Dermis microvascular lymphatic vessel endothelial cell (primary cell): Measurements from ENCODE around the gene EYS. TPM values are rescaled to one million over a fixed set of nuclear protein-coding genes. Genes with fewer than 3 reads are reported as not detected.
"Not testable (repeated sequence)": the region's sequence is repeated elsewhere in the genome, so short reads cannot be mapped to it uniquely, and the experiment has no call there.

Source experiments
- DNase-seq, 2 donors: peaks; one replicate each; pipeline versions ENCODE4 v3.0.0 to v3.0.0-alpha.2; 2010; ENCODE audit warnings: low read depth in 2 of 2
- total RNA-seq: library from RNA; depleted of rRNA; stranded (reverse); fragments of >200 nt; gene quantifications from 2 replicates; pipeline ENCODE4 v1.2.1, GENCODE V29; 2014

Gene EYS
- total RNA-seq, 1 donor from 2014 or later, result 0.13 TPM

DNA sequence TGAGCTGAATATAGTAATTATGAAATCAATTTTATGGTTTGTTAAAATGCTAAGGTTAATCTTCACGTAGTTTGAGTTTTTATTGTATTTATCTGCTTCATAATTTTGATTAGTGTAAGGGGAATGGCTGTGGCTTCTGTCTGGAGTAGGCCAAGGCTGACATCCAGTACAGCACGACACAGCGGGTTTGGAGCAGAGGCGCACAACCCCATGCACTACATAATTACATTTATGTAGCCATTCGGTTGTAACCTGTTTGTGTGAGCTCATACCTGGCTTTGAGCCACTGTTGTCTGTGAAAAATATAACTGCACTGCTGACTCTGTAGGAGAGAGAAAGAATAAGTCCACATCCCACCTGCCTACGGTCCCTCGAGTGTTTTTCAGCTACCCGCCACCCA is 615.5 kb downstream of the EYS start:
- DNase-seq, result no peak

DNA sequence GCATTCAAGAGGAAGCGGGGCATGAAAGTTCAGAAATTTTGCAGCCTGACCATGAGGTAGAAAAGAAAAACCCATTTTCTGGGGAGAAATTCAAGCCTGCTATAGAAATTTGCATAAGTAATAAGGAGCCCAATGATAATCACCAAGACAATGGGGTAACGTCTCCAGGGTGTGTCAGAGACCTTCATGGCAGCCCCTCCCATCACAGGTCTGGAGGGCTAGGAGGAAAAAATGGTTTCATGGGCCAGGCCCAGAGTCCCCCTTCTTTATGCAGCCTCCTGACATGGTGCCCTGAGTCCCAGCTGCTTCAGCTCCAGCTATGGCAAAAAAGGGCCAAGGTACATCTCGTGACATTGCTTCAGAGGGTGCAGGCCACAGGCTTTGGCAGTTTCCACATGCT is 618.5 kb downstream of the EYS start:
- DNase-seq, result no peak

DNA sequence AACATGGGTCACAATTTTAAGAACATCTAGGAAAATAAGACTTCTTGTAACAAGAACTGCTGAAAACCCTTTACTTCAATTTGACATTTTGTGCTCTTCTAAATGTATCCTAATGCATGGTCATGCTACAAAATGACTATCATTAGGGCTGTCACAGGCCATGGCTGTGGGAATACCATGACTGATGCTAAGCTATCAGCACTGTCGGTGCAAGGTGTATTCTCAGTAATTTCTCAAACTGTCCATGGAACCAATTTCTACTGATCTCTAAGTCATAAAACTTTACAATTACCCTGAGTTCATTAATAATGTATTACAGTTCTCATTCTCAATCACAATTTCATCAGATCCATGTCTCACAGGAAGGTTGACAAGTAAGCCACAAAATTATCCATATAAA is 625.3 kb downstream of the EYS start:
- DNase-seq, result no peak

DNA sequence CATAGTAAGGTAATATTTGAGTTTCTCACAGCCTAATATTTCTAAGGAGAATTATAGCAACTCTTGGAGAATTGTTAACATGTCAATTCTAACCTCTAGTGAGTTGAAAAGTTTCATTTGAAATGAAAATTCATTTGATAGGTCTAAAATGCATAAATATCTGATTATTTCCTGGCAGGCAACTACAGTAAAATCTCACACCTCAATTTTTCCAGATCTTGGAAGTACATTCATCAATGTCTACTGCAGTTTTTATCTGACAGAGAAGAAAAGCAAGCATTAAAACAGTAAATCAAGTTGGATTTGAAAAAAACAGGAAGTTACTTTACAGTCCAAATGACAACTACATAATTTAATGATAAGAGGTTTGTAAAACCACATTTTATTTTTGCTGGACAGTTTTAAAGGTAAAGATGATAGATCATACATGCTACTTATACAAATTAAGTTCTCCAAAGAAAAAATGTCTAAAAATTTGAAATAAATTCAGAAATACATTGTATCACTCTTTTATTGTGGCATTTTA is 631.3 kb downstream of the EYS start:
- DNase-seq, result peak in 1 of 2 donors; percentile 0

DNA sequence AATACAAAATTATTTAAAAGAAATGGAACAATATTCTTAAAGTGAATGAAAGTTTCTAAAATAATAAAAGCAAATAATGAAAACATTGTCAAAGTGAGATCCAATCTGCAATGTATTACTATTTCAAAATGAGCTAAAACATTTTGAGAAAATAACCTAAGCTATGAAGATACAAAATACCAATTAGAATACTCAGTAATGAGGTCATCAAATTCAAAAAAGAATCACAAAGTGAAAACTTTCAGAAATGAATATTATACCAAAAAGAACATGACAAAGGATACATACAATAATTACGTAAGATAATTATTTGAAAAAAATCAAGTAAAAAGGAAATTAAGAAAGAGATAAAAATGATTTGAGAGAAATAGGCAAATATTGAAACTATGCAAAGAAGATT is 634.5 kb downstream of the EYS start:
- DNase-seq, result no peak

DNA sequence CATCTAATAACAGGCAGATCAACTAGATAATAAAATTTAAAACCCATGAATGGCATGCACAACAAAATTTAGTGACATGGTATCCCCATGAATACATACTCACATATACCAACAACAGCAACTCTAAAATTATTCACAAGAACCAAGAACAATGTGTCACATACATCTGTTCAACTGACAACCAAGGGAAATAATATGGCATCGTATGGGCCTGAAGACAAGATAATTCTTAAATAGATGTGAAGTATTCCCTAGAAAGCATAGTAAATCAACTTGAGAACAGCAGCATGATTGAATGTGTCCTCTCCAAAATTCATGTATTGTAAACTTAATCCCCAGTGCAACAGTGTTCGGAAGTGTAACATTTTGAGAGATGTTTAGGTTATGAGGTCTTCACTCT is 635.5 kb downstream of the EYS start:
- DNase-seq, result no peak

DNA sequence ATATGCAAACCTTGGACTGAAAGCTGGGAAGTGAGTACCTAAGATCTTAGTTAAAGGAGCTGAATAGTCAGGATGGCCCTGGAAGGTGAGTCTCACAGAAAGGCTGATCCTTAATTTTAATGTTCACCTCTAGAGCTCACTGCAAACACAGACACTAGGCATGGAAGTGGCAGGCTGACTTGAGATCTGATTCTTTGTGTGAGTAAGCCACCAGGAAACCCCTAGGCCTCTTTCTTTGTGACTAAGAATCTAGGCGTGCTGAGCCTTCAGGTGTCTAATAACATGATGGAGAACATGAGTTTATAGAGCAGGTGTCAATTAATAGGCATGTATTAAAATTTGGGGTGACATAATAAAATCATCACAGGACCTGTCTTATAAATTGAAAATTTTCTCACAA is 642.2 kb downstream of the EYS start:
- DNase-seq, result no peak

DNA sequence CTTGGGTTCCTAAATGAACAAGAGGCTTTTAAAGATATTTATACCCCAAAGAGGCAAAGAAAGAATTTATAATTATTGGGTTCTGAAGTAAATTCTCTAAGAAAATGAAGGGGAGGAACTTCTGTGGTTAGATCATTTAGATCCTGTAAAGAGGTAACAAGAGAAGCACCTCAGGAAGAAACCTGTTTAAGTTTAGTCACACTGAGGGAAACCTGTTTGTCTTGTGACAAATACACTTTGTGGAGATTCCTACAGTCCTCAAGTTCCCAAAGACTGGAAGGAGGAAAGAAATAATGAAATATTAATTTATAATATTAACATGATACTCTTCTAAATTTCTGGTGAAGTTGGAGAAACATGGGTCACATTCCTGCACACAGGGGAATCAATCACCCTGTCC is 647.5 kb downstream of the EYS start:
- DNase-seq, result no peak

DNA sequence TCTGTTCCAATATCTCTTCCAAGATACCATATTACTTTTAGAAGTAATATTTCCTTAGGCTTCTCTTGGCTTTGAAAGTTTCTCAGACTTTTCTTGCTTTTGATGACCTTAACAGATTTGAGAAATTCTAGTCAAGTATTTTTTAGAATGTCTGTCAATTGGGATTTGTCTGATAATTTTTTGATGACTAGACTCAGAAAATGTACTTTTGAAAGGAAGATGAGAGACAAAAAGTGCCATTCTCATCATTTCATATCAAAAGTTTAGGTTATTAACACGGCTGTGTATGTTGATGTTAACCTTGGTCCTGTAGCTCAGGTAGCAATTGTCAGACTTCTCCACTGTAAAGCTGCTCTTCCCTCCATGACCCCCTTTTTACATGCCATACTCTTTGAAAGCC is 651.5 kb downstream of the EYS start:
- no peak for DNase-seq

DNA sequence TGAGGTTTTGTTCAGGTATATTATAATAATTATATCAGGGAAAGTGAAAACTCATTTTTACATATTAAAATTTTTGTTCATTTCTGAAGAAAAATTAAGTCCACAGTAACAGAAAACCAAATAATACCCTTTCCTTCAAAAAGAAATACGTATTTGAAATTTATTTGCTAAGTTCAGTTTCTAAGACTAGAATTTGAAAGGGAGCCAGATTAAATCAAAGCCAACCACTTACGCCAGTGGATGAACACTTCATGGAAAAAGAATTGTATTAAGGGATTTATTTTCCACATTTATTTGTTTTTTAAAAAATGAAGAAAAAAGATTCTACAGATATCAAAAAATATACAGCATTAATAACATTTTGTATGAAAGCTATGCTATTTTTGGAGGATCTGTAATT is 654.4 kb downstream of the EYS start:
- DNase-seq, result no peak

DNA sequence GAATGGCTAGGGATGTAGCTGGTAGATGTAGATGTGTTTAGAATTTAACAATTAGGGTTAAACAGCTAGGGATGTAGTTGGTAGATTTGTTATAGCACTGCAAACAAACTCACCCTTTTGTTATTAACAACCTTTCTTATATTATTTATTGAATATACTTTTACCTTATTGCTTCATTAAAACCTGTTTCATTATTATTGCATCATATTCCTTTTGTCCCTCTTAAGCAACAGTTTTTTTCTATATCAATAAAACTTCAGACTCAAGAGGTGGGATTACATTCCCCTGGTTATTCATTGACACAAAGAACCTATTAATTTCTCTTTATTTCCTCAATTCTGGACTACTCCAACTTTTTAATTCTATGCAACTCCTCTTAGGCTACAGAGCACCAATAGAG is 661.2 kb downstream of the EYS start:
- no peak for DNase-seq

DNA sequence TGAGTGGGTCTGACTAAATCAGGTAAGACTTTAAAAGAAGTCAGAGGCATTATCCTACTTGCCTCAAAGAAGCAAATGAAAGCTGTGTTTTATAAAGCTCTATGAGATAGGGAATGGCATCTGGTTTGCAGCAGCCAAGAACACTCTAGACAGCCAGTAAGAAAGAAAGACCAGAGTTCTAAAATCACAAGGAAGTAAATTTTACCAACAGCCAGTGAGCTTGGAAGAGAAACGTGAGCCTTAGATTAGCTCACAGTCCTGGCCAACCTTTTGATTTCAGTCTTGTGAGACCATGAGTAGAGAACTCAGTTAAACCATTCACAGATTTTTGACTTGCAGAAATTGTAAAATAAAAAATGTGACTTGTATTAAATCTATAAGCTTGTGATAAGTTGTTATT is 693.0 kb downstream of the EYS start:
- no peak for DNase-seq

DNA sequence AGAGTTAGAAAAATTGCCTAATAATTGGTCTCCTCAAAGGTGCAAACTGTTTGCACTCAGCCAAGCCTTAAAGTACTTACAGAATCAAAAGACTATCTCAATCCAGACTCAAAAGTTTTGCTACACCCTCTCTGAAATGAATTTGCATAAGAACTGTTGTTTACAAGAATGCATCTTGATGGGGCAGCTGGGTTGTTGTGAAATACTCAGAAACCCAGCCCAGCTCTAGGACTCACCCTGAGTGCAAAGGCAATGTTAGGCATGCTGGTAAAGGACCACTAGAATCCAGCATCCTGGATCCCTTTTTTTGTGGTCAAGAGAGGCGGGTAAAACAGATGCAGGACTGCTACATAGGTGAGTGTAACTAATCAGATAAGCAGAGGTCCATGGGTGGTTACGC is 700.2 kb downstream of the EYS start:
- DNase-seq, result no peak

DNA sequence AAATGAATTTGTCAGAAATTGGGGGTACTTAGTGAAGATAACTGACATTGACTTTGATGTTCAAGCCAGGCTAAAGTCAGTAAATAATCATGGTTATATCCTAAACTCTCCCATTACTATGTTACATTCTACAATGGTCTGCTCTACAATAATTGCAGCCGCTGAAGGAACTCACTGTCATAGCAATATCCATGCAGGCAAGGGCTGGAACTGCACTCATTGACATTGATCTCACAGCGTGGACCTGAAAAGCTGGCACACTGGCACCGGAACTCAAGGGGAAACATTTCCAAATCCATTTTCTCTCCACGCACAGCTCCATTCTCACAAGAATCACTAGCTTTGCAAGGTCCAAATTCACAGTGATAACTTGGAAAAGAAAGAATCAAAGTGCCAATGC is 702.7 kb downstream of the EYS start:
- no peak for DNase-seq

DNA sequence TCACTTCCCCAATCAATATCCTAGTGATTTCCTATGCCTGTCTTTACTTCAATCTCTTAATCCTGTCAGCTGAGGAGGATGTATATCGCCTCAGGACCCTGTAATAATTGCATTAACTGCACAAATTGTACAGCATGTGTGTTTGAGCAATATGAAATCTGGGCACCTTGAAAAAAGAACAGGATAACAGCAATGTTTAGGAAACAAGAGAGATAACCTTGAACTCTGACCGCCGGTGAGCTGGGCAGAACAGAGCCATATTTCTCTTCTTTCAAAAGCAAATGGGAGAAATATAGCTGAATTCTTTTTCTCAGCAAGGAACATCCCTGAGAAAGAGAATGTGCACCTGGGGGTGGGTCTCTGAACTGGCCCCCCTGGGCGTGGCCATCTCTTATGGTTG is 704.1 kb downstream of the EYS start:
- not testable (repeated sequence) for DNase-seq

DNA sequence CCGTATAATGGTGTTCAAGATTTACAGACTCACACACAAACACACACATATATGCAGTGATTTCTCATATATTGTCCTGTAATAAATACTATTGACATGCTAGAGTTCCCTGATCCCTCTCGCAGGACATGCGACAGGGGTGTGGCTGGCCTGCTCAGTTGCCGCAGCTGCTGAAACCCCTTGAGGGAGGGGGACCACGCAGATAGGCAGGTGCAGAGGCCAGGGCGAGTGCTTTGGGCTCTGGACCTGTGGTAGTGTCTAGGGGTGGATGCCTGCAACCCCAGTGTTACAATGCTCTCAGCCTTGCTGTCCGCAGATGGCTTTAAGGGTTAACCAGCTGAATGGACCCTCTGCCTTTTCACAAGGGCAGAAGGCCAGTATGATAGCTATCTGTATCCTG is 706.2 kb downstream of the EYS start:
- DNase-seq, result no peak

DNA sequence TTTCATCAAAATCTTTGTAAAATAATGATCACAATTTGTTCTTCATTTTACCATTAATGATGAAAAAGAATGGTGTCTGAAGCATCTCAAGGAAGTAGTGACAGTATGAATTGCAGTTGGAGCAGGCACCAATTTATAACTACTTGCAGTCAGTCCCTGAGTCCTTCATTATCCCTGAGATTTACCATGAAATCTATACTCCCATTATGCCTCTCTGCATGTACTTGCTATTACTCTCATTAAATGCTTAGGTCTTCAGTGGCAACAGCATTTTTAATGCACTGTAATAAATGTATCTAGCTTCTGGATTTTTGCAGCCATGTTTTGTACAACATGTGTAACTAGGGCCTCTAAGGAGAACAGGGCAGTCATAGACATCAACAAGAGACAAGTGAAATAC is 708.8 kb downstream of the EYS start:
- no peak for DNase-seq

DNA sequence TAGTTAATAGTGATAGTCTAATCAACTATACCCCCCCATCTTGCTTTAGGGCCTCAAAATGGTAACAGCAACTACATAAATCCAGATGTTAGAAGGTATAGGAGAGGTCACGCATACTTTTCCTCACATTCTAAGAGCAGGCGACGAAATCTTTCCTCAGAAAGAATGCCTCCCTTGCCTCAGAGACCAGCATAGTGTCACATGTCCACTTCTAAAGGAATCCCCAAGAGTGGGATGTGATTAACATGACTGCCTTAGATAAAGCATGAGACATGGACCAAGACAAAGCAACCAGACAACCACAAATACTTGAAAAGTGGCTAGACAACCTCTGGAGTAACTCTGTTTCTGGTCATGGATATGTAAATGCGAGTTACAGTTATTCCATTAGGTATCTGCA is 710.7 kb downstream of the EYS start:
- DNase-seq, result no peak

DNA sequence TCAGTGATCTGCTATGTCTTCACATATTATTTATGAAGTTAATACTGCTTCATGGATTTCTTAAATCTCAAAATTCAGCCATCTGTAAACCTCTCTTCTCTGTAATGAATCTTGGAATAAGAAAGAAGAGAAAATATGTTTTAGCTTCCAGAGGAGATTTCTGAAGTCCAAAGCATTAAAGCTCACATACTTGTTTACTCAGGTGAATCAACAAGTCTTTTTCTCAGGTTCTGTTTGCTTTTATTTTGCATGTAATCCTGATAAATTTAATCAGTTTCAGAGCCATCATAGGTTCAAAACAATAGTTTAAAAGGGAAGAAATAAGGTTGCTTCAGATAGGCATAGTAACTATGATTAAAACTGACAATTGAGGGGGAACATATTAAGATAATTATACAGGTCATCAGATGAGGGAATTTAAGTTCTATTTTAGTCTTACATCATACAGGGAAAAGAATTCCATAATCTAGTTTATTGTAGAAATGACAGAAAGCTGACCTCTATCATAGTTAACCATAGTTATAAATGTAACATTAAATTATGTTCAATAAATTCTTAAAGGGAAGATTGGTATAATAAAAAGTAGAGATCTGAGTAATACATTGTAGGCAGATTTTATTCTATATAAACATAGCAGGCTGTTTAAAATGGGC is 716.2 kb downstream of the EYS start:
- DNase-seq, result no peak

DNA sequence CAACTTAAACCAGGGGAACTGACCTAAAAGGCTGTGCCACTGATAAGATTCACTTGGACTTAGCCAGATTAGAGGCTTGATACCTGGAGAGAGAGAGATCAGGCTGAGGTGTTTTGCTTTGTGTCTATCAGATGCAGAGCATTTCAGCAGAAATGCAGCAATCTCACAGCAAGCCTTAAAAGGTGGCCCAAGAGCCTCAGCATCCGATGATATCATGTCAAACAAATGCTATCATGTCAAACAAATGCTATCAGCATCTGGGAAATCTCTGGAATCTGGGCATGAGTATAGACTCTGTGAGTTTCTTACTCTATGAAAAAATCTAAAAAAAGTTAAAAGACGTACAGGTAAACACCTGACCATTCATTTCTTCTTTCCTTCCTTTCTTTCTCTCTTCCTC is 718.9 kb downstream of the EYS start:
- no peak for DNase-seq

DNA sequence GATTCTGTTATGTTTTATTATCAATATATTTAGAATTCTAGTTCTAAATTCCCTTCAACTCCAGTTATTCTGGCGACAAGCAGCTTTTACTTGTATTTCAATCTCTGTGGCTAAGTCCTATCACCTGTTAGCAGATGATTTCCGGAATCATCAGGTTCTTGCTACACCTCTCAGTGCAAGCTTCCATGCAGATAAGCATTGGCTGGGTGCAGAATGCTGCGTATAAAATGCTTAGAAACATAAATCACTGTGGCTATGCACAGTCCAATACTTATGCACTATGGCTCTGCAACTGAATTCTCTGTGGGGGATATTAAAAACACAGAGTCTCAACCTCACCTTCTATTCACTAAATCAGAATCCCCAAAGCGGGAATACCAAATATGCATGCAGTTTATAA is 720.0 kb downstream of the EYS start:
- DNase-seq, result no peak

DNA sequence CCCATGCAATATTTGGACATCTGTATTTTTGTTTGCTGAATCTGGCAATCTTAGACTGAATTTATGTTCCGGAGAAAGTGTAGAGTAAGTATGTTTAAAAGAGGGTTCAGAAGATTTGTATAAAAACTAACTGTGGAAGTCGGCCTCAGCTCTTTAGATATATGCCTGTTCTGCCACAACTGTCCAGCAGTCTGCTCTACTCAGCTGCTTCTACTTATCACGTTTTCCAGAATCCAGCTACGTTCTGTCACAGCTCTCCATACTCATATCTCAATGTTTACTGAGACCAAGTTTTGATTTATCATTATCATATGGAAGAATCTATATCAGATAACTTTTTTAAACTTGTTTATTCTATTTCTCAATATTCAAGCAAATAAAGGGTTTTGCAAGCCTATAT is 721.3 kb downstream of the EYS start:
- no peak for DNase-seq

DNA sequence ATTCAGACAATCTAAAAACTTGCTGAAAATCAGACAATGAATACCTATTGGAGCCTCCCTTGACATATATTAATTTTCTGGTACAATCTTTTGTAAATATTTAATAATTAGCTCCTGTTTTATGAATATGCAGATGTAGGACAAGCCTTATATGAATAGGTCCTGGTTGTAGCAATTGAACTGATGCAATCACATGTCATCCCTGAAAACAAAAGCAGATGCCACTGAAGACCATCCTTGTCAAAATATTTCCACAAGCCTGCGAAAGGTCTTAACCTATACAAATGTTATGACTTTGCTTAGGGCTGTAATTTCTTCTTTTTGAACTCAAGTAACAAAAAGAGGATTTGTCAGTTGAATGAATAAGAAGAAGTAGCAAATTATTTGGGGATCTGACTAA is 722.1 kb downstream of the EYS start:
- no peak for DNase-seq

DNA sequence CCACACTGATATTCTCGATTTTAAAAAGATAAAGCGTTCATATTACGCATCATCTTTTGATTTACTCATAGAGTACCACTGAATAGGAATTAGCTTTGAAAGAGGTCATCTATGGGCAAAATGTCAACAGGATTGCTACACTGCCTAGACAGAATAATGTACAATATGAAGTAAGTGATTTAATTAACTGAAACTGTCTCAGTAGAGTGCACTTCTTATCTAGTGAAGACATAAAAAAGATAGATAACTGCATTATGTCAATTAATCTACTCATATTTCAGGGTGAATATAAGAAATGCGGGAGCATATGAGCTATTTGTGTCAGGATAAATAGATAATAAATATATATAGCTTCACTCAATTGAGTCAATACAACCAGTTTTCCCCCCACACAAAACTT is 723.9 kb downstream of the EYS start:
- DNase-seq, result no peak
